ENCODE measurements around the gene GDAP2. TPM values are rescaled to one million over a fixed set of nuclear protein-coding genes. Genes with fewer than 3 reads are reported as not detected.

The GDAP2 gene
- total RNA-seq, 1 experiment from 2014 or later, result 24.4 TPM

DNA sequence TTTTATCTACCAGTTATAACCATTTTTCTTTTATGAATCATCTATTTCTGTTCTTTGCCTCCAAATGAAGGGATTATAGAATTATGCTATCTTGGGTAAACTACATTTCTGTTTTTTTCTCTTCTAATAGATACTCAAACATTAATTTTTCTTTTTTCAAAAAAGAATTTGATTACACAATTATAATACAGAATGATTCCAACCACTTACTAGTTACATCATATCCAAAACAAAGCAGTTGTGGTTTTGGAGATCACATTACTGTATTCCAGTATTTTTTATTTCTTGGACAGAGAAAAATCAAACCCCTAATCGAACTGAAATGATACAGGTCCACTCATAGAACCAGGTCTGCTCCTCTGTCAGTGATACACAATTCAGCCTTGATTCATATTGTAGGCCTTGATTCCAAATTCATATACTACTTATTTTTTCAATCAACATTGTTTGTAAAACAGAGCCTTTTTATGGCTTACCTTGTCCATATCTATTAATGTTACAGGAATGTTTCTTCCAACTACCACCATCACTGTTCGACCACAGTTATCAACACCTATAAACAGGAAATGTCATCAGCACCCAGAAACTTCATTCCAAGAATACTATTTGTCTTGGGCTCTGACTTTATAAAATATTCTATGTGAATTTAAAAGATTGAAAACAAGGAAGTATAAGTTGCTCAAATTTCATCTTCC lies 43.2 kb downstream of the GDAP2 start:
- Histone ChIP-seq H3K27ac (ENCODE audit: insufficient read length, low read depth, low read length) (no peak overlapping the region), H3K4me2 (ENCODE audit: insufficient read depth, insufficient read length, low read length) (no peak overlapping the region)
- DNase-seq, result no peak

More for the DNA sequence above, 43.2 kb downstream of the GDAP2 start:
- no peak overlapping the region for H2BK20ac ChIP-seq (ENCODE audit: low read depth, low read length, poor library complexity, severe bottlenecking)
- no peak overlapping the region for H2AK5ac ChIP-seq (ENCODE audit: insufficient read length, low read length)
- H3K23me2 ChIP-seq (ENCODE audit: insufficient read length, low read depth, low read length, poor library complexity, severe bottlenecking), result no peaks in the 10 kb centered on the region
- no peak overlapping the region for H4K91ac ChIP-seq (ENCODE audit: insufficient read length, low read depth, low read length)
- no peak overlapping the region for H2BK120ac ChIP-seq (ENCODE audit: low read depth, low read length, poor library complexity, severe bottlenecking)
- no peak overlapping the region for H2BK5ac ChIP-seq (ENCODE audit: insufficient read length, low read length)
- no peaks in the 10 kb centered on the region for H3K9me3 Mint-ChIP-seq
- no peaks in the 10 kb centered on the region for H3K4me1 ChIP-seq (ENCODE audit: insufficient read depth, low read length)
- H3K79me1 ChIP-seq (ENCODE audit: insufficient read depth, low read depth, low read length, poor library complexity, severe bottlenecking), result no peaks in the 10 kb centered on the region
- no peak overlapping the region for H4K8ac ChIP-seq (replicated peaks; ENCODE audit: insufficient read length, low read depth, low read length)
- no peaks in the 10 kb centered on the region for H3K9me3 ChIP-seq (ENCODE audit: control insufficient read depth, low read depth, low read length)
- TF ChIP-seq, protein P1, sequence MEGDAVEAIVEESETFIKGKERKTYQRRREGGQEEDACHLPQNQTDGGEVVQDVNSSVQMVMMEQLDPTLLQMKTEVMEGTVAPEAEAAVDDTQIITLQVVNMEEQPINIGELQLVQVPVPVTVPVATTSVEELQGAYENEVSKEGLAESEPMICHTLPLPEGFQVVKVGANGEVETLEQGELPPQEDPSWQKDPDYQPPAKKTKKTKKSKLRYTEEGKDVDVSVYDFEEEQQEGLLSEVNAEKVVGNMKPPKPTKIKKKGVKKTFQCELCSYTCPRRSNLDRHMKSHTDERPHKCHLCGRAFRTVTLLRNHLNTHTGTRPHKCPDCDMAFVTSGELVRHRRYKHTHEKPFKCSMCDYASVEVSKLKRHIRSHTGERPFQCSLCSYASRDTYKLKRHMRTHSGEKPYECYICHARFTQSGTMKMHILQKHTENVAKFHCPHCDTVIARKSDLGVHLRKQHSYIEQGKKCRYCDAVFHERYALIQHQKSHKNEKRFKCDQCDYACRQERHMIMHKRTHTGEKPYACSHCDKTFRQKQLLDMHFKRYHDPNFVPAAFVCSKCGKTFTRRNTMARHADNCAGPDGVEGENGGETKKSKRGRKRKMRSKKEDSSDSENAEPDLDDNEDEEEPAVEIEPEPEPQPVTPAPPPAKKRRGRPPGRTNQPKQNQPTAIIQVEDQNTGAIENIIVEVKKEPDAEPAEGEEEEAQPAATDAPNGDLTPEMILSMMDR (conservative IDR thresholded peaks at IDR 0.05), result no peak
- no peaks in the 10 kb centered on the region for H3K27me3 ChIP-seq (ENCODE audit: insufficient read depth, low read length)
- H3K27ac Mint-ChIP-seq, result no peak overlapping the region
- H3K36me3 Mint-ChIP-seq (ENCODE audit: insufficient read depth in 1 of 3, low read depth in 3 of 3), result no peaks in the 10 kb centered on the region
- no peaks in the 10 kb centered on the region for H3K4me1 Mint-ChIP-seq
- H4K5ac ChIP-seq (ENCODE audit: insufficient read length, low read depth, low read length), result no peak overlapping the region
- no peak overlapping the region for H3K4me3 Mint-ChIP-seq
- no peak overlapping the region for H3K18ac ChIP-seq (ENCODE audit: insufficient read length, low read depth, low read length)
- H4K20me1 ChIP-seq (ENCODE audit: control insufficient read depth, insufficient read depth, insufficient read length), result no peaks in the 10 kb centered on the region
- H3T11ph ChIP-seq (ENCODE audit: low read length), result no peak overlapping the region
- H3K14ac ChIP-seq (ENCODE audit: insufficient read depth, low read length), result no peak overlapping the region
- WGBS (ENCODE audit: extremely low coverage, insufficient read length, low lambda C conversion rate), result no CpG with 5 or more reads among the region's 2 CpGs
- no peak overlapping the region for H2BK12ac ChIP-seq (ENCODE audit: insufficient read length, low read depth, low read length)
- no peaks in the 10 kb centered on the region for H3K27me3 Mint-ChIP-seq (ENCODE audit: low read depth)
- no peak overlapping the region for H3K23ac ChIP-seq (ENCODE audit: insufficient read length, low read depth, low read length)
- H3K9ac ChIP-seq (ENCODE audit: extremely low read depth, insufficient read length, low read length), result no peak overlapping the region
- no peak overlapping the region for H3K56ac ChIP-seq (ENCODE audit: insufficient read length, low read depth, low read length)
- no peak overlapping the region for H3K4ac ChIP-seq (ENCODE audit: low read depth, low read length)
- H2BK15ac ChIP-seq (ENCODE audit: low read depth, low read length), result no peak overlapping the region
- H2AFZ ChIP-seq (ENCODE audit: low read length), result no peak overlapping the region
- no peaks in the 10 kb centered on the region for H3K79me2 ChIP-seq (ENCODE audit: insufficient read depth, low read length)

Data from H9 (cell line).